ENCODE results near the gene PFN3.
A peak's percentile ranks its signal among the peaks of the same experiment; 100 is the strongest.

Gene PFN3

DNA sequence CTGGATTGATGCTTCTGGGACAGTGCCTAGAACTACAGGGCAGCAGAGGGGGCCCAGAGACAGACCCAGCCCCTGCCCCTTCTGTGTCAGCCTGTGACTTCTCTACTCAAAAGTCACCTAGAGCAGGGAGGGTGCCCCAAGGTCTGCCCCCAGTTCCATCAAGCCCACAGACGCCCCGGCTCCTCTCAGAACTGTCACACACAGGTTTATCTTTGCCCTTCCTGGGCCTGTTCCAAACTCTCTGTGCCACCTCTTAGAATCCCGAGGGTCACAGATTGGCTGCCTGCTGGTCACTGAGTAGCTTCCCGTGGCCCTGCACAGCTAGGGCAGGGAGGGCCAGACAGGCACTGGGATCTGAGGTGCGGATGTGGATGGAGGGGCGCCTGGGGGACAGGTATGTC is 41.0 kb downstream of the PFN3 start:
- no peak for DNase-seq (ENCODE audit: low spot score)

DNA sequence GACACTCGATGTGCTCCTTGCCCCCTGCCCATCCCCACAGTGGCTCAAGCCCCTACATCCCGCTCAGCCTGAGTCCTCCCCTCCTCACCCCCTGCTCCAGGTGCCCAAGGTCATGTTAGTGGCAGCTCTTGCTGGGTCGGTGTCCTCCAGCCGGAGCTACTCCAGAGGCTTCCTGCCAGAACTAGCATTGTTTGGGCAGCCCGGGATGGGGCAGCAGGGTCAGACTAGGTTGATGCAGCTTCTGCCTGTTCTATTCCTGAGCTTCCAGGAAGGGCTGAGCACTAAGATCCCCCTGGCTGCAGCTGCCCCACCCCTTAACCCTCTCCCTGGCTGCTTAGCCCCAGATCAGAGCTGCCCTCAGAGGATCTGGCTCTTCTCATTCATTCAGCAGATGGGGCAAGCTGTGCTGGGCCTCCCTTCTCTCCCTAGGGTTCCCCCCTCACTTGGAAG is 42.1 kb downstream of the PFN3 start:
- no peak for DNase-seq (ENCODE audit: low spot score)

DNA sequence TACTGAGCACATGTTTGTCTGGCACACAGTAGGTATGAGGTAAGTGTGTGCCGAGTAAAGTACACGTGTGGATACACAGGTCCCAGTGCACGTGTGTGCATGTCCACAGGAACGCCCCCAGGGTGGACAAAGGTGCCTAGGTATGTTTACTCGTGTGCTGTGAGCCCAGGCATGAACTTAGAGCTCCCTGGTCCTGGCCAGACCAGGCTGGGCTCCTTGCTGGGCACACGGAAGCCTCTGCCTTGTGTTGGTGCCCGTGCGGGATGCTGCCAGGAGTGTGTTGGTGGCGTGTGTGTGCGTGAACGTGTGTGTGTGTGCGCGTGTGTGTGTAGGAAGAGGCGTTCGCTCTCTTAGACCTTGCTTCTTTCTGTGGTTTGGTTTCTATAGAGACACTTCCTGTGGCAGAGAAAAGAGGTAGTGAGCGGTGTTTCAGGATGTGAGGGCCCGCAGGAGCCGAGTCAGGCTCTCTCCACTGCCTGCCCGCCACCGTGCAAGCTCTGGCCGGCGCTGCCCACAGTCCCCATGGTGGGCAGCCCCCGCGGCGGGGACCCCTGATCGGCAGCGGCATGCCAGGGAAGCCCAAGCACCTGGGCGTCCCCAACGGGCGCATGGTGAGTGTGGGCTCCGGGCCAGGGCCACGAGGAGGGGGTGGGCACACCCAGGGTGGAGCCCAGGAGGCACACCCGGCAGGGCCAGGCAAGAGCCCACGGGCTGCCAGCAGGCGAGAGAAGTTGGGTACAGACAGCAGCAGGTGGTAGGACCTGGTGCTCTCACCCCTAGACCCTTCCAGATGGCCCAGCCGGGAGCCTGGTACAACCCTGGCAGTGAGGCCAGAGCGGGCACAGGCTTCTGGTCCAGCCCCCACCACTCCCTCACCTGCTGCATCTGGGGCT is 42.8 kb downstream of the PFN3 start, which contains the start of gene RGS14:
Gene RGS14 (plus strand): TSS at position 466 of the 893 bp plus-strand sequence. CDS start 101 bp downstream, at position 567.
- DNase-seq (ENCODE audit: low spot score): peak; percentile 41

GRCh38 chr5:177357146-177357458 is 43.4 kb downstream of the PFN3 start:
- DNase-seq (ENCODE audit: low spot score): no peak

GRCh38 chr5:177356746-177357145 is 43.7 kb downstream of the PFN3 start:
- no peak for DNase-seq (ENCODE audit: low spot score)

GRCh38 chr5:177355868-177356168 is 44.6 kb downstream of the PFN3 start:
- no peak for DNase-seq (ENCODE audit: low spot score)

GRCh38 chr5:177355162-177355867 is 45.1 kb downstream of the PFN3 start:
- DNase-seq (ENCODE audit: low spot score): no peak

DNA sequence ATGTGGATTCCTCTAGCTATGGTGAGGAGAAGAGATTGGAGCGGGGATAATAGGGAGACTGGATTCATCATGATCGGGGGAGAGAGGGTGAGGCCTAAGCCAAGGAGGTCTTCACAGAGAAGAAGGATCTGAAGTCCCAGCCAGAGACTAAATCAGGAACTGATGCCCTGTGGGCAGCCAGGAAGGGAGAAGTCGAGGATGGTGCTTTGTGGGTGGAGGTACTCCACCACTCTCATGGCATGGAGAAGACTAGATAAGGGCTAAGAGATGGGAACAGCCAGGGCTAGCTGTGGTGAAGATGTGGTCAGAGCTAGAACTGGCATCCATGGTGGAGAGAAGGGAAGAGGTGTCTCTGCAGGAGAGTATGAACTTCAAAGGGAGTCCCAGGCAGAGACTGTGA is 45.8 kb downstream of the PFN3 start:
- DNase-seq (ENCODE audit: low spot score): no peak

DNA sequence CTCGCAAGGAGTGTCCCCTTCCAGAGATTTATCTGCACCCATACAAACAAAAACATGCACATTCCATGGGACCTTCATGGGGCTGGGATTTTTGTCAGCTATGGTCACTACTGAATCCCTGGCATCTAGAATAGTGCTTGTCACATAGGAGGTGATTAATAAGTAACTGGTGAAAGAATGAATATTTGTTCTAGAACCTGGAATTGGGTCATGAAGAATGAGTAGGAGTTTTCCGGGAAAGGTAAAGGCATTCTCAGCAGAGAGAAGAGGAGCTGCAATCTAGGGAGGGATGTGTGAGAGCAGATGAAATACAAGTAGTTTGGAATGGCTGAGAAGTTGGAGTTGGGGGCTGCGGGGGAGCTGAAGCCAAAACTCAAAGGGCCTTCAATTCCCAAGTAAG is 46.2 kb downstream of the PFN3 start:
- no peak for DNase-seq (ENCODE audit: low spot score)

GRCh38 chr5:177353093-177353492 is 47.4 kb downstream of the PFN3 start:
- no peak for DNase-seq (ENCODE audit: low spot score)

- peak; percentile 95 for DNase-seq (ENCODE audit: low spot score)
These were observed 48.8 kb downstream of the PFN3 start, which contains the start of gene LMAN2 for GRCh38 chr5:177351392-177352329. LMAN2 (minus strand) TSS chr5:177351668; CDS start chr5:177351647, 21 bp downstream.

DNA sequence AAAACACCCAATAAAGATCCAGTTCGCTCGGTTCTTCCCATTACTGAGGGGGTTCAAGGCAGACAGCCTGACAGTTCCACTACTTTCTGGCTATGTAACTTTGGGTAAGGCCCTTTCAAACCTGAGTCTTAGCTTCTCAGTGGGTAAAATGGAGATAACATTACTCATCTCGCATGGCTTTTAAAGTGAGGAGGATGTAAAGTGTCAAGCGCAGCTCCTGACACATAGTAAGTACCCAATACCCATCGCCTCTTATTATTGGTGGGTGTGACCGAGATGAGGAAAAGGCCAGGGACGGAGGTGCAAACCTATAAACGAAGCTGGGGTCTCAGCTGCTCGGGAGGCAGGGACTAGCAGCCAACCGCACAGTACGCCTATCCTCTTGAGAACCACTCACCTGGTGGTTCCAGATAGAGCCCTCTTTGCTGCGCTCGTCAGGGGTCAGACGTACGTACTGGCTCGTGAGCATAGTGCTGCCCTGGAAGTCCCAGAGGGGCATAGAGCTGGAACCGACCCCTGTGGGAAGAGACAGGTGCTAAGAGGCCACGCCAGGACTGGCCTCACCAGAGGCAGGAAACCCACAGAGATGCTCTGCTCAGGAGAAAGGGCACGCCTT is 49.6 kb downstream of the PFN3 start:
- no peak for DNase-seq (ENCODE audit: low spot score)

Data from globus pallidus (tissue), 1 donor.